CD1c-positive myeloid dendritic cell (primary cell): Measurements from ENCODE around the gene EZH1.

Experiments used
- DNase-seq: peaks from one replicate; pipeline ENCODE4 v3.0.0-alpha.2; 2016; ENCODE audit errors: extremely low spot score

Gene EZH1

DNA sequence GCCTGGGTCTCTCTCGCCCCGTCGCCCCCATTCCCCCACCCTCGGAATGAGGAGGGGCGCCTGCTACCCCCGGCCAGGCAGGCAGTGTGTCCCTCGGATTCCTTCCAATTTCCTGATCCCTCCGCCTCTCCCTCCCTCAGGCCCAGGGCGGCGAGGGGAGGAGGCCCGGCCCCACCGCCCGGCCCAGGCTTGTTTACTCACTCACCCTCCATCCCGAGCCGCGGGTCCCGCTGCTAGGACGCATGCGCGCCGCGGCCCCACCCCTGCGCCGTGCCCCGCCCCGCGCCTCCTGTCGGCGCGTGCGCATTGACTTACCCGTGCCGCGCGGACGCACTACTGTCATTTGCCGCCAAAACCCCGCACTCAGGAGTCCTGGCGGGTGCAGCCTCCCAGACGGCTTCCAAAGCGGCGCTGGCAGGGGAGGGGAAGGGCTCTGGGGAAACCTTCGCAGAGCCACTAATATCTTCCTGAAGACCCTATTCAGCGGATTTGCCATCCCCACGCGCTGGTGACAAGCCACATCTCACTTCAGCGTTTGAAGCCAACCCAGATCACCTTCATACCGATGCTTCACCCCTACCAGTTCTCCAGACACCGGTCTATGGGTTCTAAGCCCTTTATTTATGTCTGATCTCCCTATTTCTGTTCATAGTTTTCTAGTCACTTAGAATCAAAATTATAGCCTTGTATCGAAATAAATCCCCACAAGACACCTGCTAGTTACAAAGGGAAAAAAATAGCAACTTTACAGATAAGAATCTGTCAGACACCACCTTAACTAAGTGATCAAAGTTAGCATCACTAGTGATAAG, at the start of gene EZH1:
Gene EZH1, minus strand, starts transcription at position 235 of the 812 bp plus-strand sequence. CDS start 16,099 bp downstream, outside the sequence.
- peak; percentile 96 for DNase-seq

DNA sequence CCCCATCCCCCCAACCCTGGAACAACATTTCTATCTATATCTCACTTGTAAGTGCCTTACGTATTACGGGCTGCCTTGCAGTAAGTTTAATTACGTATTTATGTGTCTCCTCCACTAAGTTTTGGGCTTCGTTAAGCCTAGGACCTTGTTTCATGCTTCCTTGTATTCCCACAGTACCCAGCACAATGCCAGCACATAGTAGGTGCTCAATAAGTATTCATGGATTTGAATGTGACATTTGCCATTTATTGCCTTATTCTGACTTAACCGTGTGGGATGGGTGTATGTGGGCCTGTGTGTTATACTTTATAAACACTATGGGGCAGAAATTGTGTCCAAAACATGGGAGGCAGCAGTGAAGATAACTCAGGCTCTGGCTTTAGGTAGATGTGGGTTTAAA, 47.7 kb upstream of the EZH1 start:
- DNase-seq: no peak

GRCh38 chr17:42791948-42792347, 47.1 kb upstream of the EZH1 start:
- DNase-seq: no peak

DNA sequence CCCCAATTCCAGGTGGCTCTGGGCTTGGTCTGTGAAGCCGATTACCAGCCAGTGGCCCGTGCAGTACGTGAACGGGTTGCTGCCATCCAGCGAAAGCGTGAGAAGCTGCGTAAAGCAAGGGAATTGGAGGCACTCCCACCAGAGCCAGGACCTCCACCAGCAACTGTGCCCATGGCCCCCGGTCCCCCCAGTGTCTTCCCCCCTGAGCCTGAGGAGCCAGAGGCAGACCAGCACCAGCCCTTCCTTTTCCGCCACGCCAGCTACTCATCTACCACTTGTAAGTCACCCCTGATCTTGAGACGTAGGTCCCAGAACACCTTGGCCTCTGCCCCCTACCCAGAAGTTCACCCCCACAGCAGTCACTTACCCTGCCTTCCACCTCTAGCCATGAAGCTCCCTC, 42.4 kb upstream of the EZH1 start:
- DNase-seq: no peak

- DNase-seq: peak; percentile 63
Measured at GRCh38 chr17:42784811-42785592, 40.2 kb upstream of the EZH1 start.

GRCh38 chr17:42784409-42784808, 39.6 kb upstream of the EZH1 start:
- DNase-seq: peak; percentile 57

GRCh38 chr17:42783791-42784138, 38.9 kb upstream of the EZH1 start:
- no peak for DNase-seq

GRCh38 chr17:42783062-42783790, 38.4 kb upstream of the EZH1 start:
- no peak for DNase-seq

DNA sequence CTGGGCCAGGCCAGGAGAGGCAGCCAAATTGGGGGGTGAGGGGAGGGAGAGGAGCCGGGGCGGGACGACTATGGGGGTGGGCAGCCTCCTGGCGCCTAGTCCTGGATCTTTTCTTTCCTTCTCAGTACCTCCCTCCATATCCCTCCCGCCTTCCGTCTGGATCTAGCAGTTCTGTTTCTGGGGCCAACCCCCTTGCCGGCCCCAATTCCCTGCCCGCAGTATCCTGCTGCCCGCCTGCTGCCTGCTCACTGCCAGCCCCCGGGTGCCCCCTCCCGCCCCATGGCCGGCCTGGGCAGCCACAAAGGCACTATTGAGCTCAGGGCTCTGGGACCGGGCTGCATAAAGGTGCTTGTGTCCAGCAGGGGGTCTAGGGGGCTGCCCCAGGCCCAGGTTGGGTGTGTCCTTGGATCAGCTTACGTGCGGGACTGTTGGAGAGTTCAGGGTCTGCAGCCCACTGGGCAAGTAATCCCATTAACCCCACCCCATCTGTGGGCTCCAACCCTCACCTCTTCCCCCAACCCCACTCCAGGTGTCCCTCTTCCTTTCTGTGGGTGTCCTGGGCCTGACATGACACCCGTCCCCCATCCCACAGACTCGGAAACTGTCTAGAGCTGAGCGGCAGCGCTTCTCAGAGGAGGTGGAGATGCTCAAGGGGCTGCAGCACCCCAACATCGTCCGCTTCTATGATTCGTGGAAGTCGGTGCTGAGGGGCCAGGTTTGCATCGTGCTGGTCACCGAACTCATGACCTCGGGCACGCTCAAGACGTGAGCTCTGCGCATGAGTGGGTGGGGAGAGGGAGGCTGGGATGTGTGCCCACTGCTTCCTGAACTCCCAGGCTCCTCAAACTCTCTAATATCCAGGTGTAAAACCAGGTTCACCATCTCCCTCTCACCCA, 37.6 kb upstream of the EZH1 start:
- no peak for DNase-seq

DNA sequence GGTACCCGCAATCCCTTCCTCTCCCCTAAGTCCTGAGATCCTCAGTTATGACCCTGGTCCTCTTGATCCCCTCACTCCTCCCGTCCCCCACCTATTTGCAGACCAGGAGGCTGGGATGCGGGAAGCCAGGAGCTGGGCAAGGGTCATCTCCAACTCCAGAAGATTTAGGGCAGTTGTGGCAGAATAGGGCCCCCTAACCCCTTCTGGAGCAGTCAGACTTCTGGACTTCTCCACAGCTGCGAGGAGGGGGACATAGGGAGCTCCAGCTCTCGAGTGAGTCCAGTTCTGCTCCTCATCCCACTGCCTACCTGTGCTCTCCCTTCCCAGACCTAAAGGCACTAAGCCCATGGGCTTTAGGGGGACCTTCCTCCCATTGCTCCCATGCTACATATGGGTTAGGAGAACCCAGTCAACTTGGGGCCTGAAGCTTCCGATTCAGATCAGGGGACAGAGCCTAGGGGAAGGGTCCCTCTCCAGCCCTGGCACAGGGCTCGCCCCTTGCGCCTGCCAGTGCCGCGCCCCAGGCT, 36.9 kb upstream of the EZH1 start:
- DNase-seq: no peak

DNA sequence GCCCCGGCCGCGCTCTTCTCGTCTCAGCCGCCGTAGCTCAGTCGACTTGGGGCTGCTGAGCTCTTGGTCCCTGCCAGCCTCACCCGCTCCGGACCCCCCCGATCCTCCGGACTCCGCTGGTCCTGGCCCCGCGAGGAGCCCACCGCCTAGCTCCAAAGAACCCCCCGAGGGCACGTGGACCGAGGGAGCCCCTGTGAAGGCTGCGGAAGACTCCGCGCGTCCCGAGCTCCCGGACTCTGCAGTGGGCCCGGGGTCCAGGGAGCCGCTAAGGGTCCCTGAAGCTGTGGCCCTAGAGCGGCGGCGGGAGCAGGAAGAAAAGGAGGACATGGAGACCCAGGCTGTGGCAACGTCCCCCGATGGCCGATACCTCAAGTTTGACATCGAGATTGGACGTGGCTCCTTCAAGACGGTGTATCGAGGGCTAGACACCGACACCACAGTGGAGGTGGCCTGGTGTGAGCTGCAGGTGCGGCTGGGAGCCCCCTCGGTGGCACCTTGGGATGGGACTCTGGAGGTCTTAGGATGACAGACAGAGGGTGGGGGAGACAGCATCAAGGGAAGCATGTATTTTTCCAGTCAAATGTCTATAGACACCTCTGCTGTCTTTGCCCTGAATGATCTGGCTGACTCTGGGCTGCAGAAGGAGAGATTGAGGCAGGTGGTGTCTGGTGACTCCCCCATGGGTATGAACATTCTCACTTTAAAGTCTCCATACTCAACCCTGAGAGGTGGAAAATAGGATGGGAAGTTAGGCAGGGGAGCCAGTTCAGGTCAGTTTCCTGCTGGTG, 36.2 kb upstream of the EZH1 start:
- DNase-seq: no peak

- no peak for DNase-seq
Measured at GRCh38 chr17:42779936-42780850, 35.4 kb upstream of the EZH1 start, which contains the start of gene WNK4. Gene WNK4 (plus strand): TSS chr17:42780610. CDS start chr17:42780699, 89 bp downstream.

GRCh38 chr17:42779304-42779935, 34.6 kb upstream of the EZH1 start:
- DNase-seq: no peak

GRCh38 chr17:42778570-42778969, 33.7 kb upstream of the EZH1 start:
- no peak for DNase-seq

DNA sequence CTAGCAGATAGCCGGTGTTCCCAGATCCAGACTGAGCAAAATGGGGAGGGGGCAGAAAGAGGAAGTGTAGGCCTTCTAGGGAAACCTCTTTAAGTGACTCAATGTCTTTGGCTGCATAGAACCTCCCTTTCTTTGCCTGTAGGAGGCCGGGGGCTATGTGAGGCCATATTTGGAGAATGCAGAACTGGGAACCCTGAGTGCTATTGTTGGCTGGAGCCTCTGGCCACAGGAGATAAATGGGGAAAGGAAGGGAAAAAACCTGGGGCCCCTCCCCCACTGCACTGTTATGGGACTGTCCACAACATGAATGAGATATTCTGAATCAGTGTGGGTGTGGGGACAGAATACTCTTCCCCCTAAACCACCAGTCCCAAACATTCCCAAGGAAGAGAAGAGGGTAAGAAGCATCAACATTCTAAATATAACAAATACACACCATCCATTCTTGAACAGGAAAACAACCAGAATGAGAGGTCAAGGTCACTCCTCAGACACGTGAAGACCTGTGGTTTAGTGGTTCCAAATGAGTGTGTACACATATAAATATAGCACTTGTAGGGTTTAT, 30.8 kb upstream of the EZH1 start:
- DNase-seq: peak; percentile 87

GRCh38 chr17:42774066-42774745, 29.4 kb upstream of the EZH1 start:
- DNase-seq: peak; percentile 22

DNA sequence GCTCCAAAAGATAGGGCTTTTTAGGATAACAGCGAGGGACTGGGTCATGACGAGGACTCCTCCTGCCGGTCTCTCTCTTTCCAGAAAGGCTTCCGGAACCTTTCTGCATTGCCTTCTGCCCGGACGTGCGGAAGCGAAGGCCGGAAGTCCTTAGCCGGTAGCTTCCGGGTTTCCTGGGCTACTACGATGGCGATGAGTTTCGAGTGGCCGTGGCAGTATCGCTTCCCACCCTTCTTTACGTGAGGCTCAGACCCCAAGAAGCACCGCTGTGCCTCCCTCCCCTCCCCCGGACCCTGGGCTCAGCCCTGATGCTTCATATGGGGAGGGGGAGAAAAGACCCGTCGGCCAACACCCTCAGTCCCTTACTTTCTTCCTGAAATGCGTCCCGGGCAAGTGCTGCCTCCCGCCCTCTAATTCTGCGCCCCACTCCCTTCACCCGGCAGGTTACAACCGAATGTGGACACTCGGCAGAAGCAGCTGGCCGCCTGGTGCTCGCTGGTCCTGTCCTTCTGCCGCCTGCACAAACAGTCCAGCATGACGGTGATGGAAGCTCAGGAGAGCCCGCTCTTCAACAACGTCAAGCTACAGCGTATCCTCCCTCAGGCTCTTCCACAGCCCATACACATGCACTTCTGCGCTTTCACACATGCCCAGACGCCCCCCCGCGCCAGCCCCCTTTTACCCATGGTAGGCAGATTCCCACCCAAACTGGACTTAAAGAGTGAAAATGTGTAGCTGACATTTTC, 28.6 kb upstream of the EZH1 start, which contains the start of gene VPS25:
Gene VPS25, plus strand, starts transcription at position 160 of the 746 bp plus-strand sequence. Its CDS starts 27 bp downstream, at position 187.
- DNase-seq: peak; percentile 83
